Measurements from ENCODE around the gene RPL22. TPM values are rescaled to one million over a fixed set of nuclear protein-coding genes. Genes with fewer than 3 reads are reported as not detected.

RPL22 gene
- total RNA-seq, 1 experiment from 2014 or later, result 441 TPM

DNA sequence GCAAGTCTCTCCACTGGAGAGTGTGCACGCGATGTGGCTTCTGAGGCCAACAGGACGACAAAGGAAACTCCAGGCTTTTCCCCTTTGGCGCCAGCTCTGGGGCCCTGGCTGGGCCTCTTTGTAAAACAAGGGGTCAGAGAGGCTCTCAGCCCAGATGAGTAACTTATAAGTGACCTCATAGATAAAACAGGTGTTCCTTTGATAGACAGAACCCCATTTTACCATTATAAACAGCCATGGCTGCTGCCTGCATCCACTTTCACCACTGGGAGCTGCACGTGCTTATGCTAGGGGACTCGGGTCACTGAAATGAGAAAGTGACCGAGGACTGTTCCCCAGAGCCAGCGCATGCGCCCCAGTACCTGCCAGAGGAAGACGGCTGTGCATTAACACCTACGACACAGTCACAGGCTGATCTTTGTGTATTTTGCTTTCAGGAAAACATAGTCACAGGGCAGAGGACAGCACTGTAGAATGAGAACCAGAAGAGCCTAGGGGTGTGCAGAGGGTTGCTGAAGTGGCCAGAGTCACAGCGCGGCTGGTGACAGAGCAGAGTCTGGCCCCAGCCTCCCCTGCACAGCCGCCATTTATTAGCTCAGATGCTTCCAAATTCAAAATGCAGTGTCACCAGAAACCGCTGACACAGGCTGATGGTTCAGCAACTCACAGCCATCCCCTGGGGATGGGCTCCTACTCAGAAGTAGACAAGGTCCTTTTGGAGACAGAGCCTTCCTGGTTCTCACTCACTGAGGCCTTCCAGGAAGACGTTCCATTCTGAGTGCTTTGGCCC lies 19.2 kb upstream of the RPL22 start:
- ATAC-seq (no peak), DNase-seq (ENCODE audit: low spot score) (no peak)
- Mint-ChIP-seq H3K4me3 (no peak overlapping the region), H3K36me3 (peaks cover 10% of the 10 kb centered on the region), H3K27ac (peak overlapping the region; percentile 90), H3K9me3 (no peaks in the 10 kb centered on the region), H3K27me3 (ENCODE audit: low read depth) (no peaks in the 10 kb centered on the region), H3K4me1 (no peaks in the 10 kb centered on the region)
- TF ChIP-seq, protein P1, sequence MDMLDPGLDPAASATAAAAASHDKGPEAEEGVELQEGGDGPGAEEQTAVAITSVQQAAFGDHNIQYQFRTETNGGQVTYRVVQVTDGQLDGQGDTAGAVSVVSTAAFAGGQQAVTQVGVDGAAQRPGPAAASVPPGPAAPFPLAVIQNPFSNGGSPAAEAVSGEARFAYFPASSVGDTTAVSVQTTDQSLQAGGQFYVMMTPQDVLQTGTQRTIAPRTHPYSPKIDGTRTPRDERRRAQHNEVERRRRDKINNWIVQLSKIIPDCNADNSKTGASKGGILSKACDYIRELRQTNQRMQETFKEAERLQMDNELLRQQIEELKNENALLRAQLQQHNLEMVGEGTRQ (CRISPR knock-in tag; IDR thresholded peaks at IDR 0.05), result no peak
- ChIA-PET POLR2A (no interaction called here), CTCF (interaction anchor here (1.5 to 5.4 kb wide), 4 partner anchors 8 to 27 kb away, joined by 8 to 39 read pairs (median 10); partner anchors contain the start of gene RNF207)

DNA sequence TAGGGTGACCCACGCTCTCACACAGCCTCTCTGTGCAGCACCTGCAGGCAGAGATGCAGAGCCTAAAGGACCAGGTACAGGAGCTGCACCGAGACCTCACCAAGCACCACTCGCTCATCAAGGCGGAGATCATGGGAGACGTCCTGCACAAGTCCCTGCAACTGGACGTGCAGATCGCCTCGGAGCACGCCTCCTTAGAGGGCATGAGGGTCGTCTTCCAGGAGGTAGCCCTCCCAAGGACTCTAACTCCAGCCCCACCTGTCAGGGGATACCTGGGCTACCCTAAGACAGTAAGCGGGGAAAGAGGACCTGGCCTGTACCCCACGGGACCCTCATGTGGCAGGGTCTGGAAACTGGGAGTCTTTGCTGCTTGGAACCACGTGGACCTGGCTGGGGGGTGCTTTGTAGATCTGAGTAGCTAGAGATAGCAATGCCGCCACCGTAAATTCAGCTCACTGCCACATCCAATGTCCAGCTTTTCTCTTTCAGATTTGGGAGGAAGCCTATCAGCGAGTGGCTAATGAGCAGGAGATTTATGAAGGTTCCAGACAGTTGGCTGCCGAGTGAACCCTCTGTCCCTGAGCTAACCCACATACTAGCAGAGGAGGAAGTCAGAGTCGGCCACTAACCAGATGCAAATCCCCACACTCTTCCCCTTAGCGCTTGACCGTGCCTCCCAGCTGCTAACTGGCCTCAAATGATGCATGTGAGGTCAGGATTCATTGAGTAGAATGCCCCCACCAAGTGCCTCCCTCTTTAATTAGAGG lies 13.0 kb upstream of the RPL22 start:
- H3K27me3 Mint-ChIP-seq (ENCODE audit: low read depth), result peaks cover 21% of the 10 kb centered on the region
- H3K9me3 Mint-ChIP-seq, result no peaks in the 10 kb centered on the region
- H3K4me1 Mint-ChIP-seq, result peaks cover 16% of the 10 kb centered on the region
- no peaks in the 10 kb centered on the region for H3K36me3 Mint-ChIP-seq
- DNase-seq (ENCODE audit: low spot score) (no peak), ATAC-seq (no peak)
- H3K4me3 Mint-ChIP-seq, result no peak overlapping the region
- H3K27ac Mint-ChIP-seq, result no peak overlapping the region
- ChIA-PET POLR2A (interaction anchor here (0.6 kb wide), 1 partner anchor 160 kb away, joined by 4 read pairs; no protein-coding TSS in a partner anchor), CTCF (interaction anchor here (1.1 kb wide), 1 partner anchor 26 kb away, joined by 3 read pairs; no protein-coding TSS in a partner anchor)
- TF ChIP-seq, protein P2, sequence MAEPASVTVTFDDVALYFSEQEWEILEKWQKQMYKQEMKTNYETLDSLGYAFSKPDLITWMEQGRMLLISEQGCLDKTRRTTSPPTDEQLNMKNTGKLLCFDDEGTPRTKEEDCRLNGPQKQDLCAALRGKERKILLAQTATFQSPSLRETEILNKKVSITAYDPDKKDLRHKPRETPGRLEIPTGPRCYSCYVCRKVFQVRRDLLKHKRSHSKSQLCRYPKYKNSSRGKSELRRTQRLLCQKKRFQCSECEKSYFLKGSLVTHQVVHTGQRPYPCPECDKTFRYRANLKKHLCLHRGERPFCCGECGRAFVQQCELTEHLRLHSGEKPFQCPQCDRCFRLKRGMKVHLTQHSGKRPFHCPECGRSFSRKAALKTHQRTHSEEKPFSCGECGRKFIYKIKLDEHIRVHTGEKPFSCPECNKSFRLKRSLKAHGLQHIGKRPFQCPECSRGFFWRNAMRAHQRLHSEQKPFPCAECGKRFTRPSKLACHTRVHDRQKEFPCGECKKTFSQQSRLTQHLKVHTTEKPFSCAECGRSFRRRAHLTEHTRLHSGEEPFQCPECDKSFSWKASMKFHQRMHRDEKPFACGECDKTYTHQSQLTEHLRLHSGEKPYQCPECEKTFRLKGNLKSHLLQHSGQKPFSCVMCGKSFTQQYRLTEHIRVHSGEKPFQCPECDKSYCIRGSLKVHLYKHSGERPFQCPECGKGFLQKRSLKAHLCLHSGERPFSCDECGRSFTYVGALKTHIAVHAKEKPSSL (CRISPR knock-in tag; conservative IDR thresholded peaks at IDR 0.05), result no peak

DNA sequence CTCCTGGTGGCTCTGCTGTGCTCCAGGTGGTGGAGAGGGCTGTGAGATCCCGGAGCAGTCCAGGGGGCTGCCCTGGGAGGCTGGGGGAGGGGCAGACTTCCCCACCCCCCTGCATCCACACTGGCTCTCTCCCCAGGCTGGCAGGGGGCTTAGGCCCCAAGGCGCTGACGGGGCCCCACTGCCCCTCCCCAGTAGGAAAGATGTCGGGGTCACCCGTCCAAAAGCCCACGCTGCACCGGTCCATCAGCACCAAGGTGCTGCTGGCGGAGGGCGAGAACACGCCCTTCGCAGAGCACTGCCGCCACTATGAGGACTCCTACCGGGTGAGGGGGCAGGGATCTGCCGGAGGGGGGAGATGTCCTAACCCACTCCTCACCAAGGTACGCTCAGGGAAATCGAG lies 12.3 kb upstream of the RPL22 start:
- no peaks in the 10 kb centered on the region for H3K36me3 Mint-ChIP-seq
- no peak overlapping the region for H3K4me3 Mint-ChIP-seq
- no peak for ATAC-seq
- no peak overlapping the region for H3K27ac Mint-ChIP-seq
- DNase-seq (ENCODE audit: low spot score), result no peak
- ChIA-PET POLR2A (no interaction called here), CTCF (interaction anchor here (2.2 to 10.3 kb wide), 2 partner anchors 8 to 28 kb away, joined by 11 to 489 read pairs; partner anchors contain the start of genes HES3 and ICMT)
- TF ChIP-seq NR1H2 (CRISPR knock-in tag; IDR thresholded peaks at IDR 0.05), result no peak
- TF ChIP-seq IRF2 (CRISPR knock-in tag; IDR thresholded peaks at IDR 0.05; ENCODE audit: borderline replicate concordance, low read depth), result no peak
- TF ChIP-seq TP53 (CRISPR knock-in tag; IDR thresholded peaks at IDR 0.05), result no peak
- no peak for TF ChIP-seq ELF4 (CRISPR knock-in tag; IDR thresholded peaks at IDR 0.05; ENCODE audit: low read depth)
- TF ChIP-seq, protein P3, sequence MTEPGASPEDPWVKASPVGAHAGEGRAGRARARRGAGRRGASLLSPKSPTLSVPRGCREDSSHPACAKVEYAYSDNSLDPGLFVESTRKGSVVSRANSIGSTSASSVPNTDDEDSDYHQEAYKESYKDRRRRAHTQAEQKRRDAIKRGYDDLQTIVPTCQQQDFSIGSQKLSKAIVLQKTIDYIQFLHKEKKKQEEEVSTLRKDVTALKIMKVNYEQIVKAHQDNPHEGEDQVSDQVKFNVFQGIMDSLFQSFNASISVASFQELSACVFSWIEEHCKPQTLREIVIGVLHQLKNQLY (CRISPR knock-in tag; IDR thresholded peaks at IDR 0.05), result no peak
- TF ChIP-seq NFE2L1 (CRISPR knock-in tag; IDR thresholded peaks at IDR 0.05), result no peak
- TF ChIP-seq ZNF219 (CRISPR knock-in tag; IDR thresholded peaks at IDR 0.05; ENCODE audit: borderline replicate concordance), result no peak
- TF ChIP-seq HMGA2 (CRISPR knock-in tag; IDR thresholded peaks at IDR 0.05), result no peak
- TF ChIP-seq, protein P4, sequence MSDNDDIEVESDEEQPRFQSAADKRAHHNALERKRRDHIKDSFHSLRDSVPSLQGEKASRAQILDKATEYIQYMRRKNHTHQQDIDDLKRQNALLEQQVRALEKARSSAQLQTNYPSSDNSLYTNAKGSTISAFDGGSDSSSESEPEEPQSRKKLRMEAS (CRISPR knock-in tag; IDR thresholded peaks at IDR 0.05), result no peak
- no peak for TF ChIP-seq ZNF121 (CRISPR knock-in tag; IDR thresholded peaks at IDR 0.05)
- TF ChIP-seq, protein P5, sequence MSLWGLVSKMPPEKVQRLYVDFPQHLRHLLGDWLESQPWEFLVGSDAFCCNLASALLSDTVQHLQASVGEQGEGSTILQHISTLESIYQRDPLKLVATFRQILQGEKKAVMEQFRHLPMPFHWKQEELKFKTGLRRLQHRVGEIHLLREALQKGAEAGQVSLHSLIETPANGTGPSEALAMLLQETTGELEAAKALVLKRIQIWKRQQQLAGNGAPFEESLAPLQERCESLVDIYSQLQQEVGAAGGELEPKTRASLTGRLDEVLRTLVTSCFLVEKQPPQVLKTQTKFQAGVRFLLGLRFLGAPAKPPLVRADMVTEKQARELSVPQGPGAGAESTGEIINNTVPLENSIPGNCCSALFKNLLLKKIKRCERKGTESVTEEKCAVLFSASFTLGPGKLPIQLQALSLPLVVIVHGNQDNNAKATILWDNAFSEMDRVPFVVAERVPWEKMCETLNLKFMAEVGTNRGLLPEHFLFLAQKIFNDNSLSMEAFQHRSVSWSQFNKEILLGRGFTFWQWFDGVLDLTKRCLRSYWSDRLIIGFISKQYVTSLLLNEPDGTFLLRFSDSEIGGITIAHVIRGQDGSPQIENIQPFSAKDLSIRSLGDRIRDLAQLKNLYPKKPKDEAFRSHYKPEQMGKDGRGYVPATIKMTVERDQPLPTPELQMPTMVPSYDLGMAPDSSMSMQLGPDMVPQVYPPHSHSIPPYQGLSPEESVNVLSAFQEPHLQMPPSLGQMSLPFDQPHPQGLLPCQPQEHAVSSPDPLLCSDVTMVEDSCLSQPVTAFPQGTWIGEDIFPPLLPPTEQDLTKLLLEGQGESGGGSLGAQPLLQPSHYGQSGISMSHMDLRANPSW (CRISPR knock-in tag; conservative IDR thresholded peaks at IDR 0.05; ENCODE audit: low read depth), result no peak
- no peak for TF ChIP-seq SOX15 (CRISPR knock-in tag; IDR thresholded peaks at IDR 0.05)
- TF ChIP-seq, protein P1 (CRISPR knock-in tag; IDR thresholded peaks at IDR 0.05), result no peak
- TF ChIP-seq ZNF232 (CRISPR knock-in tag; IDR thresholded peaks at IDR 0.05), result no peak
- H3K9me3 Mint-ChIP-seq, result no peaks in the 10 kb centered on the region
- peaks cover 19% of the 10 kb centered on the region for H3K4me1 Mint-ChIP-seq
- peaks cover 26% of the 10 kb centered on the region for H3K27me3 Mint-ChIP-seq (ENCODE audit: low read depth)
